ENCODE results near the gene RASA3. TPM values are rescaled to one million over a fixed set of nuclear protein-coding genes. Genes with fewer than 3 reads are reported as not detected.

RASA3 gene
- total RNA-seq, 1 experiment from 2014 or later: 22.3 TPM

DNA sequence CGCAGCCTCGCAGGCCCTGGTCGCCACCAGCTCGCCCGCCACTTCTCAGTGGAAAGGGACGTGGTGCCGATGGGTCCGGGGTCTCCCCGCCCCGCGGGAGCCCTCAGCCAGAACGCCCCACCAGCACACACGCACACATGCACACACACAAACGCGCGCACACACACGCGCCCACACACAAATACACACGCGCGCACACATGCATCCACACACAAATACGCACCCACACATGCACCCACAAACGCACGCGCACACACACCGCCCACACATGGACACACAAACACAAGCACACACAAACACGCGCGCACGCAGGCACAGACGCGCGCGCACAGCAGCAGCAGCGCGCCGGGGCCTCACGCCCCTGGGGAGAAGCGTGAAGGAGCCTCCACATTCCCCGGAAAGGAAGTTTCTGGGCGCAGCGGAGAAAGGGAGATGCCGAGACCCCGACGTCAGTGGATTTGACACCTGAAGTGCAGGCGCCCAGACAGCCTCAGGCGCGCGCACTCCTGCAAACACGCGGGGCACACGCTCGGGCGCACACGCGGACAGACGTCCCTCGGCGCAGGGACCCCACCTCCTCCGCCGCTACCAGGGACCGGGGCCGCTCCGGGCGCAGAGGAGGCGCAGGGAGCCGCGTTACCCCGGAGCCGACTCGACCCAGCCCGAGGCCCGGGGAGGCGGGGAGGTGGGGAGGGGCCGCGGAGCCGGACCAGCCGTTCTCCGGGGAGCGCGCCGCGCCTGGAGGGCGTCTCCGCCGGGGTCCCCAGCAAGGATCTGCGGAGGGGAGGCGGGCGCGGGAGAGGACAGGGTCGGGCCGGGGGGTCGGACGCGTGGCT is 622 bp downstream of the RASA3 start (continued):
- TF ChIP-seq, protein P1, sequence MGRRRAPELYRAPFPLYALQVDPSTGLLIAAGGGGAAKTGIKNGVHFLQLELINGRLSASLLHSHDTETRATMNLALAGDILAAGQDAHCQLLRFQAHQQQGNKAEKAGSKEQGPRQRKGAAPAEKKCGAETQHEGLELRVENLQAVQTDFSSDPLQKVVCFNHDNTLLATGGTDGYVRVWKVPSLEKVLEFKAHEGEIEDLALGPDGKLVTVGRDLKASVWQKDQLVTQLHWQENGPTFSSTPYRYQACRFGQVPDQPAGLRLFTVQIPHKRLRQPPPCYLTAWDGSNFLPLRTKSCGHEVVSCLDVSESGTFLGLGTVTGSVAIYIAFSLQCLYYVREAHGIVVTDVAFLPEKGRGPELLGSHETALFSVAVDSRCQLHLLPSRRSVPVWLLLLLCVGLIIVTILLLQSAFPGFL (CRISPR knock-in tag; IDR thresholded peaks at IDR 0.05; ENCODE audit: borderline replicate concordance): no peak
- TF ChIP-seq, protein P2, sequence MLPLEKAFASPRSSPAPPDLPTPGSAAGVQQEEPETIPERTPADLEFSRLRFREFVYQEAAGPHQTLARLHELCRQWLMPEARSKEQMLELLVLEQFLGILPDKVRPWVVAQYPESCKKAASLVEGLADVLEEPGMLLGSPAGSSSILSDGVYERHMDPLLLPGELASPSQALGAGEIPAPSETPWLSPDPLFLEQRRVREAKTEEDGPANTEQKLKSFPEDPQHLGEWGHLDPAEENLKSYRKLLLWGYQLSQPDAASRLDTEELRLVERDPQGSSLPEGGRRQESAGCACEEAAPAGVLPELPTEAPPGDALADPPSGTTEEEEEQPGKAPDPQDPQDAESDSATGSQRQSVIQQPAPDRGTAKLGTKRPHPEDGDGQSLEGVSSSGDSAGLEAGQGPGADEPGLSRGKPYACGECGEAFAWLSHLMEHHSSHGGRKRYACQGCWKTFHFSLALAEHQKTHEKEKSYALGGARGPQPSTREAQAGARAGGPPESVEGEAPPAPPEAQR (CRISPR knock-in tag; IDR thresholded peaks at IDR 0.05): no peak
- TF ChIP-seq, protein P3, sequence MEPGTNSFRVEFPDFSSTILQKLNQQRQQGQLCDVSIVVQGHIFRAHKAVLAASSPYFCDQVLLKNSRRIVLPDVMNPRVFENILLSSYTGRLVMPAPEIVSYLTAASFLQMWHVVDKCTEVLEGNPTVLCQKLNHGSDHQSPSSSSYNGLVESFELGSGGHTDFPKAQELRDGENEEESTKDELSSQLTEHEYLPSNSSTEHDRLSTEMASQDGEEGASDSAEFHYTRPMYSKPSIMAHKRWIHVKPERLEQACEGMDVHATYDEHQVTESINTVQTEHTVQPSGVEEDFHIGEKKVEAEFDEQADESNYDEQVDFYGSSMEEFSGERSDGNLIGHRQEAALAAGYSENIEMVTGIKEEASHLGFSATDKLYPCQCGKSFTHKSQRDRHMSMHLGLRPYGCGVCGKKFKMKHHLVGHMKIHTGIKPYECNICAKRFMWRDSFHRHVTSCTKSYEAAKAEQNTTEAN (CRISPR knock-in tag; IDR thresholded peaks at IDR 0.05): 0 out of 2 replicates have a peak, but pooled peaks have one; percentile 66
- TF ChIP-seq JUN (CRISPR knock-in tag; IDR thresholded peaks at IDR 0.05) (no peak), RORB (CRISPR knock-in tag; IDR thresholded peaks at IDR 0.05) (no peak), RELA (CRISPR knock-in tag; IDR thresholded peaks at IDR 0.05; ENCODE audit: borderline replicate concordance) (no peak), NR2C2 (CRISPR knock-in tag; IDR thresholded peaks at IDR 0.05) (no peak), MXD4 (CRISPR knock-in tag; IDR thresholded peaks at IDR 0.05; ENCODE audit: borderline replicate concordance) (no peak), ATF1 (CRISPR knock-in tag; IDR thresholded peaks at IDR 0.05) (0 out of 2 replicates have a peak, but pooled peaks have one; percentile 21)
- TF ChIP-seq, protein P4, sequence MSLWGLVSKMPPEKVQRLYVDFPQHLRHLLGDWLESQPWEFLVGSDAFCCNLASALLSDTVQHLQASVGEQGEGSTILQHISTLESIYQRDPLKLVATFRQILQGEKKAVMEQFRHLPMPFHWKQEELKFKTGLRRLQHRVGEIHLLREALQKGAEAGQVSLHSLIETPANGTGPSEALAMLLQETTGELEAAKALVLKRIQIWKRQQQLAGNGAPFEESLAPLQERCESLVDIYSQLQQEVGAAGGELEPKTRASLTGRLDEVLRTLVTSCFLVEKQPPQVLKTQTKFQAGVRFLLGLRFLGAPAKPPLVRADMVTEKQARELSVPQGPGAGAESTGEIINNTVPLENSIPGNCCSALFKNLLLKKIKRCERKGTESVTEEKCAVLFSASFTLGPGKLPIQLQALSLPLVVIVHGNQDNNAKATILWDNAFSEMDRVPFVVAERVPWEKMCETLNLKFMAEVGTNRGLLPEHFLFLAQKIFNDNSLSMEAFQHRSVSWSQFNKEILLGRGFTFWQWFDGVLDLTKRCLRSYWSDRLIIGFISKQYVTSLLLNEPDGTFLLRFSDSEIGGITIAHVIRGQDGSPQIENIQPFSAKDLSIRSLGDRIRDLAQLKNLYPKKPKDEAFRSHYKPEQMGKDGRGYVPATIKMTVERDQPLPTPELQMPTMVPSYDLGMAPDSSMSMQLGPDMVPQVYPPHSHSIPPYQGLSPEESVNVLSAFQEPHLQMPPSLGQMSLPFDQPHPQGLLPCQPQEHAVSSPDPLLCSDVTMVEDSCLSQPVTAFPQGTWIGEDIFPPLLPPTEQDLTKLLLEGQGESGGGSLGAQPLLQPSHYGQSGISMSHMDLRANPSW (CRISPR knock-in tag; conservative IDR thresholded peaks at IDR 0.05; ENCODE audit: low read depth): no peak
- TF ChIP-seq, protein P5, sequence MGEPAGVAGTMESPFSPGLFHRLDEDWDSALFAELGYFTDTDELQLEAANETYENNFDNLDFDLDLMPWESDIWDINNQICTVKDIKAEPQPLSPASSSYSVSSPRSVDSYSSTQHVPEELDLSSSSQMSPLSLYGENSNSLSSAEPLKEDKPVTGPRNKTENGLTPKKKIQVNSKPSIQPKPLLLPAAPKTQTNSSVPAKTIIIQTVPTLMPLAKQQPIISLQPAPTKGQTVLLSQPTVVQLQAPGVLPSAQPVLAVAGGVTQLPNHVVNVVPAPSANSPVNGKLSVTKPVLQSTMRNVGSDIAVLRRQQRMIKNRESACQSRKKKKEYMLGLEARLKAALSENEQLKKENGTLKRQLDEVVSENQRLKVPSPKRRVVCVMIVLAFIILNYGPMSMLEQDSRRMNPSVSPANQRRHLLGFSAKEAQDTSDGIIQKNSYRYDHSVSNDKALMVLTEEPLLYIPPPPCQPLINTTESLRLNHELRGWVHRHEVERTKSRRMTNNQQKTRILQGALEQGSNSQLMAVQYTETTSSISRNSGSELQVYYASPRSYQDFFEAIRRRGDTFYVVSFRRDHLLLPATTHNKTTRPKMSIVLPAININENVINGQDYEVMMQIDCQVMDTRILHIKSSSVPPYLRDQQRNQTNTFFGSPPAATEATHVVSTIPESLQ (CRISPR knock-in tag; IDR thresholded peaks at IDR 0.05): no peak
- TF ChIP-seq, protein P6, sequence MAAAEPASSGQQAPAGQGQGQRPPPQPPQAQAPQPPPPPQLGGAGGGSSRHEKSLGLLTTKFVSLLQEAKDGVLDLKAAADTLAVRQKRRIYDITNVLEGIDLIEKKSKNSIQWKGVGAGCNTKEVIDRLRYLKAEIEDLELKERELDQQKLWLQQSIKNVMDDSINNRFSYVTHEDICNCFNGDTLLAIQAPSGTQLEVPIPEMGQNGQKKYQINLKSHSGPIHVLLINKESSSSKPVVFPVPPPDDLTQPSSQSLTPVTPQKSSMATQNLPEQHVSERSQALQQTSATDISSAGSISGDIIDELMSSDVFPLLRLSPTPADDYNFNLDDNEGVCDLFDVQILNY (CRISPR knock-in tag; IDR thresholded peaks at IDR 0.05): no peak; the same call in 1 of the 2 replicates
- TF ChIP-seq, protein P7, sequence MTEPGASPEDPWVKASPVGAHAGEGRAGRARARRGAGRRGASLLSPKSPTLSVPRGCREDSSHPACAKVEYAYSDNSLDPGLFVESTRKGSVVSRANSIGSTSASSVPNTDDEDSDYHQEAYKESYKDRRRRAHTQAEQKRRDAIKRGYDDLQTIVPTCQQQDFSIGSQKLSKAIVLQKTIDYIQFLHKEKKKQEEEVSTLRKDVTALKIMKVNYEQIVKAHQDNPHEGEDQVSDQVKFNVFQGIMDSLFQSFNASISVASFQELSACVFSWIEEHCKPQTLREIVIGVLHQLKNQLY (CRISPR knock-in tag; IDR thresholded peaks at IDR 0.05): no peak
- TF ChIP-seq, protein P8, sequence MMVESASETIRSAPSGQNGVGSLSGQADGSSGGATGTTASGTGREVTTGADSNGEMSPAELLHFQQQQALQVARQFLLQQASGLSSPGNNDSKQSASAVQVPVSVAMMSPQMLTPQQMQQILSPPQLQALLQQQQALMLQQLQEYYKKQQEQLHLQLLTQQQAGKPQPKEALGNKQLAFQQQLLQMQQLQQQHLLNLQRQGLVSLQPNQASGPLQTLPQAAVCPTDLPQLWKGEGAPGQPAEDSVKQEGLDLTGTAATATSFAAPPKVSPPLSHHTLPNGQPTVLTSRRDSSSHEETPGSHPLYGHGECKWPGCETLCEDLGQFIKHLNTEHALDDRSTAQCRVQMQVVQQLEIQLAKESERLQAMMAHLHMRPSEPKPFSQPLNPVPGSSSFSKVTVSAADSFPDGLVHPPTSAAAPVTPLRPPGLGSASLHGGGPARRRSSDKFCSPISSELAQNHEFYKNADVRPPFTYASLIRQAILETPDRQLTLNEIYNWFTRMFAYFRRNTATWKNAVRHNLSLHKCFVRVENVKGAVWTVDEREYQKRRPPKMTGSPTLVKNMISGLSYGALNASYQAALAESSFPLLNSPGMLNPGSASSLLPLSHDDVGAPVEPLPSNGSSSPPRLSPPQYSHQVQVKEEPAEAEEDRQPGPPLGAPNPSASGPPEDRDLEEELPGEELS (CRISPR knock-in tag; IDR thresholded peaks at IDR 0.05): no peak
- TF ChIP-seq, protein P9, sequence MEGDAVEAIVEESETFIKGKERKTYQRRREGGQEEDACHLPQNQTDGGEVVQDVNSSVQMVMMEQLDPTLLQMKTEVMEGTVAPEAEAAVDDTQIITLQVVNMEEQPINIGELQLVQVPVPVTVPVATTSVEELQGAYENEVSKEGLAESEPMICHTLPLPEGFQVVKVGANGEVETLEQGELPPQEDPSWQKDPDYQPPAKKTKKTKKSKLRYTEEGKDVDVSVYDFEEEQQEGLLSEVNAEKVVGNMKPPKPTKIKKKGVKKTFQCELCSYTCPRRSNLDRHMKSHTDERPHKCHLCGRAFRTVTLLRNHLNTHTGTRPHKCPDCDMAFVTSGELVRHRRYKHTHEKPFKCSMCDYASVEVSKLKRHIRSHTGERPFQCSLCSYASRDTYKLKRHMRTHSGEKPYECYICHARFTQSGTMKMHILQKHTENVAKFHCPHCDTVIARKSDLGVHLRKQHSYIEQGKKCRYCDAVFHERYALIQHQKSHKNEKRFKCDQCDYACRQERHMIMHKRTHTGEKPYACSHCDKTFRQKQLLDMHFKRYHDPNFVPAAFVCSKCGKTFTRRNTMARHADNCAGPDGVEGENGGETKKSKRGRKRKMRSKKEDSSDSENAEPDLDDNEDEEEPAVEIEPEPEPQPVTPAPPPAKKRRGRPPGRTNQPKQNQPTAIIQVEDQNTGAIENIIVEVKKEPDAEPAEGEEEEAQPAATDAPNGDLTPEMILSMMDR (IDR thresholded peaks at IDR 0.05): no peak
- TF ChIP-seq, protein P10, sequence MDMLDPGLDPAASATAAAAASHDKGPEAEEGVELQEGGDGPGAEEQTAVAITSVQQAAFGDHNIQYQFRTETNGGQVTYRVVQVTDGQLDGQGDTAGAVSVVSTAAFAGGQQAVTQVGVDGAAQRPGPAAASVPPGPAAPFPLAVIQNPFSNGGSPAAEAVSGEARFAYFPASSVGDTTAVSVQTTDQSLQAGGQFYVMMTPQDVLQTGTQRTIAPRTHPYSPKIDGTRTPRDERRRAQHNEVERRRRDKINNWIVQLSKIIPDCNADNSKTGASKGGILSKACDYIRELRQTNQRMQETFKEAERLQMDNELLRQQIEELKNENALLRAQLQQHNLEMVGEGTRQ (CRISPR knock-in tag; IDR thresholded peaks at IDR 0.05): no peak
